Choroid plexus epithelial cell (primary cell): ENCODE data around the gene TEX13A.
"Not testable (repeated sequence)": the region's sequence is repeated elsewhere in the genome, so short reads cannot be mapped to it uniquely, and the experiment has no call there.

Experiments
- DNase-seq: peaks from one replicate; pipeline ENCODE4 v3.0.0-alpha.2; 2010; ENCODE audit warnings: low read depth
- H3K4me3 ChIP-seq: 2 replicates; pipeline ENCODE4 v1.5.1; 2011; ENCODE audit warnings: low read depth, mild to moderate bottlenecking, control low read depth, low read length, moderate library complexity
- CTCF ChIP-seq: conservative IDR thresholded peaks from 2 replicates; pipeline ENCODE4 v1.5.1; 2011; ENCODE audit warnings: low read depth, mild to moderate bottlenecking, control low read depth, inconsistent platforms, low read length, moderate library complexity

TEX13A gene

DNA sequence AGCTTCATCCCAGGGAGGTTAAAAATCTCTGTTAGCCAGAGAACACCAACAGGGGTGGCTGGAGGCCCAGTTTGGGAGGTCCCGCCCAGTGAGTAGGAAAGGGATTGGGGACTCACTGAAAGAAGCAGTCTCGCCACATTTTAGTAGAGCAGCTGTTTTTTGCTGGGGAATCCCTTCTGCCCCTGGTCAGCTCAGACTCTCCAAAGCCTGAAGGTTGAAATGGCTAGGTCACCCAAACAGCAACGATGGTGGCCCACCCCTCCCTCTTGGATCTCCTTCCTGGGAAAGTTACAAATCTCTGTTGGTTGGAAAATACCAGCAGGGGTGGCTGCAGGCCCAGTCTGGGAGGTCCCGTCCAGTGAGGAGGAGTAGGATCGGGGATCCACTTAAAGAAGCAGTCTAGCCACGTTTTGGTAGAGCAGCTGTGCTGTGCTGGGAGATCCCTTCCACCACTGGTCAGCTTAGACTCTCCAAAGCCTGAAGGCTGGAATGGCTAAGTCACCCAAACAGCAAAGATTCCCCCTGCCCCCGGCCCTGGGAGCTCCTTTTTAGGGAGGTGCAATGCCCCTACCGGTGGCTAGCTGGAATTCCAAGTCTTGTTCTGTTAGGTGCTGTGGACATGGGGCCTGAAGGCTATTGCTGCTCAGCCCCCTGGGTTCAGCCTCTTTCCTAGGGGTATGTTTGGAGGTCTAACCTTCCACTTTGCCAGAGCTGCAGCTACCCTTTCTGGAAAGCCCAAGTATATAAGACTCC lies 40.0 kb upstream of the TEX13A start:
- no peak for TF ChIP-seq CTCF
- DNase-seq: no peak
- no peak overlapping the region for H3K4me3 ChIP-seq

- H3K4me3 ChIP-seq: no peak overlapping the region
- no peak for DNase-seq
- no peak for TF ChIP-seq CTCF
These were observed 20.6 kb upstream of the TEX13A start for GRCh38 chrX:105241056-105241455.

DNA sequence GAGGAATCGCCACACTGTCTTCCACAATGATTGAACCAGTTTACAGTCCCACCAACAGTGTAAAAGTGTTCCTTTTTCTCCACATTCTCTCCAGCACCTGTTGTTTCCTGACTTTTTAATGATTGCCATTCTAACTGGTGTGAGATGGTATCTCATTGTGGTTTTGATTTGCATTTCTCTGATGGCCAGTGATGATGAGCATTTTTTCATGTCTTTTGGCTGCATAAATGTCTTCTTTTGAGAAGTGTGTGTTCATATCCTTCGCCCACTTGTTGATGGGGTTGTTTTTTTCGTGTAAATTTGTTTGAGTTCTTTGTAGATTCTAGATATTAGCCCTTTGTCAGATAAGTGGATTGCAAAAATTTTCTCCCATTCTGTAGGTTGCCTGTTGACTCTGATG lies 16.9 kb upstream of the TEX13A start:
- DNase-seq, H3K4me3 ChIP-seq: not testable (repeated sequence)

DNA sequence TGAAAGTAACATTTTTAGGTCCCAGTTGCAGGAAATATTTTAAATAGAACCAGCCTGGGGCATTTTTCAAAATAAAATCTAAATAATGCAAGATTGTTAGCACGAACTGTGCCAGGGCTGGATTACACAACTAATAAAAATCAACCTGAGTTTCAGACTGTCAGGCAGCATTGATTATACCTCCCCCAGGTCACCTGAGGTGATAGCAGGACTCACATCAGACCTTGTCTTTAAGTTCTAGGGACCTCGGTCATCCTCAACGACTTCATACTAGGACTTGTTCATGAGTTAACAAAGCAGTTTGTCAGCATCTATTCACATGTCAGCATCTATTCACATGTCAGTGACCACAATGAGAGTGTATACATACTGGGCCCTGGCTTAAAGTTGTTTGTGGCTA lies 8.7 kb upstream of the TEX13A start:
- no peak for DNase-seq
- H3K4me3 ChIP-seq: no peak overlapping the region

DNA sequence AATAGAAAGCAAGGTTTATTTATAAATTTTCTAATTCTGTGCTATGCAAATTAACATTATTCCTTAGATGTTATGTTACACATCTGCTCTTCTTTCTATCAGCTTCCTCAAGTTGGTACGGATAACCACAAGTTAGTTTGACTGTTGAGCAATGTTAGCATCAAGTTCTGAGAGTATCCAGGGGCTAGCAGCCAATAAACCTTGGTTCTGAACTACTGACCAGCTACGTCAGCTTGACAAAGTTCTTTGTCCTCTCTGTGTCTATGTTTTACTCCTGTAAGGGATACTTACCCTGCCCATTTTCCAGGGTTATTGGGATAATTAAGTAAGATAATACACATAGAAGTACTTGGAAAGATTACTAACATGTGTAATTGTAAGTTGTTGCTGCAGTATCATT lies 8.1 kb upstream of the TEX13A start:
- no peak for TF ChIP-seq CTCF
- DNase-seq: peak; percentile 3
- H3K4me3 ChIP-seq: no peak overlapping the region

More for the DNA sequence above, 8.7 kb upstream of the TEX13A start:
- no peak for TF ChIP-seq CTCF

DNA sequence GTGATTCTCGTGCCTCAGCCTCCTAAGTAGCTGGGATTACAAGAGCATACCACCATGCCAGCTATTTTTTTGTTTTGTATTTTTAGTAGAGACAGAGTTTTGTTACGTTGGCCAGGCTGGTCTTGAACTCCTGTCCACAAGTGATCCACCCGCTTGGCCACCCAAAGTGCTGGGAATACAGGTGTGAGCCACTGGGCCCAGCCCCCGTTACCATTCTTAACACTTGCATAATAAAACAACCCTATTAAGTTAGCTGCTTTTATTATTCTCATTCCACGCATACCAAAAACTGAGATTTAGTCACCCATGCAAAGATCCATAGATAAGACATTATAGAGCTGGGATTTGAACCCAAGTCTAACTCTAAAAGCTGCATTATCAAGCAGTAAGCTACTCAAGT lies 6.0 kb upstream of the TEX13A start:
- no peak for TF ChIP-seq CTCF
- H3K4me3 ChIP-seq: no peak overlapping the region
- no peak for DNase-seq

DNA sequence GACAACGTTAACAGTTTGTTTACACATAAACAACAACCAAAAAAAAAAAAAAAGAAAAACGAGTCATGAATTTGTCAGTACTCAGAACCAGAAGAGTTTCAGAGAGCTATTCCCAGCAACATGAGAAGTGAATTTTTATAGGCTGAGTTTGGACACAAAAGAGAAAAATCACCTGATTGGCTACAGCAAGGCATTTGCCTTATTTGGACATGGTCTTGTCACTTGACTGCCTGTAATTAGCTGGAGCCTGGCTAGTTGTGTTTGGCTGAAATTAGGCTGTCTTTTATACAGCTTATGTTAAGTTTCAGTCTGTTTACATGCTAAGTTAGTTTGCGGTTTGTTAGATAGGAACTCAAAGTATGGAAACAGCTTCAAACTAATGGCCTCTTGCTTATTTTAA lies 880 bp upstream of the TEX13A start:
- no peak overlapping the region for H3K4me3 ChIP-seq
- DNase-seq: no peak
- TF ChIP-seq CTCF: no peak
